ENCODE data around the gene PHETA1. TPM values are rescaled to one million over a fixed set of nuclear protein-coding genes. Genes with fewer than 3 reads are reported as not detected.

Gene PHETA1
- total and polyA plus RNA-seq, 2 of the 13 experiments (the other 11 are each of a cell fraction or from before 2014, with no cell fraction given), result 11.3 to 20.8 TPM

GRCh38 chr12:111339321-111339938 is 29.5 kb downstream of the PHETA1 start:
- ATAC-seq, result no peak
- no peak overlapping the region for H3K27ac ChIP-seq (ENCODE audit: extremely low read length, insufficient read depth, low read length)
- FAIRE-seq, result no peak
- H3K9me3 ChIP-seq (ENCODE audit: low read length), result no peaks in the 10 kb centered on the region
- no peaks in the 10 kb centered on the region for H3K4me1 ChIP-seq (ENCODE audit: insufficient read depth, low read length)
- no peak overlapping the region for H3K4me3 ChIP-seq (replicated peaks in 1 of 3; ENCODE audit: insufficient read depth in 1 of 3, low read depth in 2 of 3, low read length in 3 of 3)
- H4K20me1 ChIP-seq (ENCODE audit: insufficient read depth, low read length), result no peaks in the 10 kb centered on the region
- no TSS peak for BruUV-seq (replicated peaks)
- no peak overlapping the region for H2AFZ ChIP-seq (ENCODE audit: low read length)
- ChIA-PET POLR2A (interaction anchor here (0.5 kb wide), 1 partner anchor 21 kb away, joined by 3 read pairs; no protein-coding TSS in a partner anchor), CTCF (ENCODE audit: low intra/inter-chr PET ratio, low total read pairs) (no interaction called here)
- no peaks in the 10 kb centered on the region for H3K79me2 ChIP-seq (ENCODE audit: insufficient read depth, low read length)
- no peaks in the 10 kb centered on the region for H3K36me3 ChIP-seq (replicated peaks in 1 of 2; ENCODE audit: control insufficient read depth in 1 of 2, insufficient read depth in 2 of 2, low read length in 2 of 2)
- in situ Hi-C loops (cut with HindIII; ENCODE audit: extremely low pct_ligation_motif_present, low pct_unique_long_range_greater_than_20kb), result no loop called here
- H3K9ac ChIP-seq (ENCODE audit: insufficient read depth, low read depth, low read length), result no peak overlapping the region
- TF ChIP-seq HNF4A (CRISPR knock-in tag; IDR thresholded peaks at IDR 0.05) (peak; percentile 34; the same call in 1 of the 2 replicates), RBAK (CRISPR knock-in tag; IDR thresholded peaks at IDR 0.05) (no peak)
- peaks cover 3 to 13% of the 10 kb centered on the region in 2 experiments; a peak in 3 of 5 replicates for H3K27me3 ChIP-seq (ENCODE audit: control insufficient read depth in 1 of 2, insufficient read depth in 2 of 2, low read length in 2 of 2)
- intact Hi-C loops (cut with micrococcal nuclease; ENCODE audit: unreplicated experiment), result no loop called here
- WGBS (ENCODE audit: low lambda C conversion rate), result 4% methylated on average over 5 of the region's 7 CpGs
- no peak overlapping the region for H3K4me2 ChIP-seq (ENCODE audit: low read depth, low read length)
- DNase-seq (ENCODE audit: low spot score), result no peak

- Histone ChIP-seq H3K4me3 (replicated peaks in 1 of 3; ENCODE audit: insufficient read depth in 1 of 3, low read depth in 2 of 3, low read length in 3 of 3) (no peak overlapping the region), H3K36me3 (replicated peaks in 1 of 2; ENCODE audit: control insufficient read depth in 1 of 2, insufficient read depth in 2 of 2, low read length in 2 of 2) (no peaks in the 10 kb centered on the region), H3K4me1 (ENCODE audit: insufficient read depth, low read length) (no peaks in the 10 kb centered on the region), H3K4me2 (ENCODE audit: low read depth, low read length) (no peak overlapping the region), H3K9me3 (ENCODE audit: low read length) (no peaks in the 10 kb centered on the region), H3K27ac (ENCODE audit: extremely low read length, insufficient read depth, low read length) (no peak overlapping the region), H2AFZ (ENCODE audit: low read length) (no peak overlapping the region), H4K20me1 (ENCODE audit: insufficient read depth, low read length) (no peaks in the 10 kb centered on the region), H3K27me3 (ENCODE audit: control insufficient read depth in 1 of 2, insufficient read depth in 2 of 2, low read length in 2 of 2) (peaks cover 3 to 15% of the 10 kb centered on the region in 2 experiments; a peak in 2 of 5 replicates), H3K9ac (ENCODE audit: insufficient read depth, low read depth, low read length) (no peak overlapping the region), H3K79me2 (ENCODE audit: insufficient read depth, low read length) (no peaks in the 10 kb centered on the region)
- no TSS peak for BruUV-seq (replicated peaks)
- FAIRE-seq (no peak), ATAC-seq (no peak), DNase-seq (ENCODE audit: low spot score) (no peak)
- CTCF ChIA-PET (ENCODE audit: low intra/inter-chr PET ratio, low total read pairs), result no interaction called here
- POLR2A ChIA-PET, result no interaction called here
- intact Hi-C loops (cut with micrococcal nuclease; ENCODE audit: unreplicated experiment), result no loop called here
- TF ChIP-seq ZNF382 (CRISPR knock-in tag; IDR thresholded peaks at IDR 0.05; ENCODE audit: borderline replicate concordance) (no peak), KDM6A (CRISPR knock-in tag; IDR thresholded peaks at IDR 0.05; ENCODE audit: low read depth) (no peak), PRDM4 (CRISPR knock-in tag; IDR thresholded peaks at IDR 0.05; ENCODE audit: borderline replicate concordance) (no peak), ATF5 (CRISPR knock-in tag; IDR thresholded peaks at IDR 0.05; ENCODE audit: low read depth) (no peak), ZNF747 (CRISPR knock-in tag; IDR thresholded peaks at IDR 0.05; ENCODE audit: borderline replicate concordance) (no peak), ZNF24 (IDR thresholded peaks at IDR 0.05) (no peak), ZNF766 (CRISPR knock-in tag; IDR thresholded peaks at IDR 0.05; ENCODE audit: borderline replicate concordance) (no peak)
- TF ChIP-seq, protein P1, sequence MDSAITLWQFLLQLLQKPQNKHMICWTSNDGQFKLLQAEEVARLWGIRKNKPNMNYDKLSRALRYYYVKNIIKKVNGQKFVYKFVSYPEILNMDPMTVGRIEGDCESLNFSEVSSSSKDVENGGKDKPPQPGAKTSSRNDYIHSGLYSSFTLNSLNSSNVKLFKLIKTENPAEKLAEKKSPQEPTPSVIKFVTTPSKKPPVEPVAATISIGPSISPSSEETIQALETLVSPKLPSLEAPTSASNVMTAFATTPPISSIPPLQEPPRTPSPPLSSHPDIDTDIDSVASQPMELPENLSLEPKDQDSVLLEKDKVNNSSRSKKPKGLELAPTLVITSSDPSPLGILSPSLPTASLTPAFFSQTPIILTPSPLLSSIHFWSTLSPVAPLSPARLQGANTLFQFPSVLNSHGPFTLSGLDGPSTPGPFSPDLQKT (CRISPR knock-in tag; IDR thresholded peaks at IDR 0.05; ENCODE audit: borderline replicate concordance), result no peak
- WGBS (ENCODE audit: low lambda C conversion rate), result 26% methylated on average over 12 of the region's 12 CpGs
- in situ Hi-C loops (cut with HindIII; ENCODE audit: extremely low pct_ligation_motif_present, low pct_unique_long_range_greater_than_20kb), result no loop called here
Measured at GRCh38 chr12:111338096-111338495, 30.8 kb downstream of the PHETA1 start.
